DND-41 (cell line): ENCODE measurements around the gene PRKACA.

Source experiments
- ATAC-seq: fragments of 200-7000 bp; cut with Tn5 transposase; 3 replicates; pipeline ENCODE4 v1.9.1; 2021; ENCODE audit warnings: low read depth; ENCODE audit not compliant: insufficient read depth
- DNase-seq: peaks from one replicate; pipeline ENCODE4 v3.0.0-alpha.2; 2020
- H2AFZ ChIP-seq: 2 replicates; pipeline ENCODE4 v1.6.0; 2012; ENCODE audit warnings: low read depth, low read length
- H3K27ac ChIP-seq: 2 replicates; pipeline ENCODE4 v1.5.1; 2012; ENCODE audit warnings: low read length, inconsistent platforms
- H3K27me3 ChIP-seq: fragments of 200-600 bp; sonication (generic); 2 replicates; pipeline ENCODE4 v1.6.0; 2012; ENCODE audit warnings: low read length, mild to moderate bottlenecking, inconsistent platforms; ENCODE audit not compliant: insufficient read depth, poor library complexity
- H3K36me3 ChIP-seq: 2 replicates; pipeline ENCODE4 v1.5.1; 2012; ENCODE audit warnings: low read length, inconsistent platforms; ENCODE audit not compliant: insufficient read depth
- H3K4me1 ChIP-seq: 2 replicates; pipeline ENCODE4 v1.5.1; 2012; ENCODE audit warnings: mild to moderate bottlenecking, low read length; ENCODE audit not compliant: insufficient read depth
- H3K4me2 ChIP-seq: 2 replicates; pipeline ENCODE4 v1.6.0; 2012; ENCODE audit warnings: mild to moderate bottlenecking, moderate library complexity, low read length, inconsistent platforms; ENCODE audit not compliant: insufficient read depth
- H3K4me3 ChIP-seq, 2 experiments: fragments of 200-600 bp in 1 of 2; shearing (Covaris generic) in 1 of 2; 2 replicates each; pipeline ENCODE4 v1.5.1; 2012 to 2016; ENCODE audit warnings: inconsistent platforms in 2 of 2, low read length in 2 of 2, mild to moderate bottlenecking in 2 of 2, low read depth in 1 of 2, moderate library complexity in 1 of 2
- H3K79me2 ChIP-seq: 2 replicates; pipeline ENCODE4 v1.6.0; 2012; ENCODE audit warnings: low read length, inconsistent platforms; ENCODE audit not compliant: insufficient read depth
- H3K9ac ChIP-seq: 2 replicates; pipeline ENCODE4 v1.6.0; 2012; ENCODE audit warnings: low read depth, mild to moderate bottlenecking, inconsistent platforms, low read length, moderate library complexity
- H3K9me3 ChIP-seq: 2 replicates; pipeline ENCODE4 v1.5.1; 2012; ENCODE audit warnings: low read length, moderate library complexity, mild to moderate bottlenecking, inconsistent platforms; ENCODE audit not compliant: insufficient read depth, severe bottlenecking
- H4K20me1 ChIP-seq: 2 replicates; pipeline ENCODE4 v1.6.0; 2012; ENCODE audit warnings: low read length; ENCODE audit not compliant: insufficient read depth
- CTCF ChIP-seq: IDR thresholded peaks from 2 replicates; pipeline ENCODE4 v1.5.1; 2012; ENCODE audit warnings: borderline replicate concordance, low read length, moderate library complexity, mild to moderate bottlenecking; ENCODE audit not compliant: poor library complexity, severe bottlenecking; ENCODE audit errors: extremely low read depth
- EZH2 ChIP-seq: IDR thresholded peaks from 3 replicates; pipeline ENCODE4 v1.6.1; 2012; ENCODE audit warnings: borderline replicate concordance, low read depth, mild to moderate bottlenecking, moderate library complexity, low read length, inconsistent platforms; ENCODE audit not compliant: severe bottlenecking

Gene PRKACA

GRCh38 chr19:14091813-14092462, 25.6 kb downstream of the PRKACA start:
- ATAC-seq (peak; percentile 33), DNase-seq (peak; percentile 74)
- peak overlapping the region; percentile 81 for H3K4me2 ChIP-seq
- H3K27ac ChIP-seq, result peak overlapping the region; percentile 92
- no peak for TF ChIP-seq EZH2
- peak; percentile 28 for TF ChIP-seq CTCF
- peak overlapping the region; percentile 77 for H2AFZ ChIP-seq
- peaks cover 29% of the 10 kb centered on the region for H3K4me1 ChIP-seq
- peaks cover 9% of the 10 kb centered on the region for H3K9me3 ChIP-seq
- H3K27me3 ChIP-seq, result no peaks in the 10 kb centered on the region
- H3K4me3 ChIP-seq, result peak overlapping the region; percentile 64 to 74
- H3K9ac ChIP-seq, result peak overlapping the region; percentile 94
- H4K20me1 ChIP-seq, result peaks cover 18% of the 10 kb centered on the region
- H3K36me3 ChIP-seq, result peaks cover 36% of the 10 kb centered on the region
- peaks cover 24% of the 10 kb centered on the region for H3K79me2 ChIP-seq

GRCh38 chr19:14091081-14091812, 26.3 kb downstream of the PRKACA start:
- peaks cover 32% of the 10 kb centered on the region for H3K36me3 ChIP-seq
- H3K9ac ChIP-seq, result peak overlapping the region; percentile 94
- peaks cover 29% of the 10 kb centered on the region for H3K4me1 ChIP-seq
- H2AFZ ChIP-seq, result peak overlapping the region; percentile 77
- H3K79me2 ChIP-seq, result peaks cover 24% of the 10 kb centered on the region
- TF ChIP-seq CTCF (no peak), EZH2 (no peak)
- ATAC-seq (peak; percentile 75), DNase-seq (peak; percentile 75)
- H3K4me3 ChIP-seq, result peak overlapping the region; percentile 64 to 74
- H3K27me3 ChIP-seq, result no peaks in the 10 kb centered on the region
- peak overlapping the region; percentile 92 for H3K27ac ChIP-seq
- H3K9me3 ChIP-seq, result peaks cover 9% of the 10 kb centered on the region
- peaks cover 18% of the 10 kb centered on the region for H4K20me1 ChIP-seq
- peak overlapping the region; percentile 81 for H3K4me2 ChIP-seq

- Histone ChIP-seq H3K9ac (peak within 1 kb of the TSS; percentile 94), H3K4me2 (peak within 1 kb of the TSS; percentile 81), H3K27me3 (no peaks in the 10 kb centered on the region), H3K9me3 (peaks cover 9% of the 10 kb centered on the region), H3K4me1 (peaks cover 29% of the 10 kb centered on the region), H3K27ac (peak within 1 kb of the TSS; percentile 92), H3K4me3 (peak within 1 kb of the TSS; percentile 64 to 81), H2AFZ (peak within 1 kb of the TSS; percentile 79), H3K79me2 (peaks cover 24% of the 10 kb centered on the region), H3K36me3 (peaks cover 33% of the 10 kb centered on the region), H4K20me1 (peaks cover 18% of the 10 kb centered on the region)
- ATAC-seq (peak; percentile 59), DNase-seq (peak; percentile 93)
- TF ChIP-seq CTCF, result no peak
- TF ChIP-seq EZH2, result no peak
Measured at GRCh38 chr19:14090509-14091080, 27.0 kb downstream of the PRKACA start, which contains the start of gene SAMD1. SAMD1 (minus strand) TSS chr19:14090751.
